ENCODE data around the gene NECAB2.
"Not testable (repeated sequence)": the region's sequence is repeated elsewhere in the genome, so short reads cannot be mapped to it uniquely, and the experiment has no call there.

Gene NECAB2

GRCh38 chr16:83936581-83937165 lies 31.4 kb upstream of the NECAB2 start:
- DNase-seq = no peak

GRCh38 chr16:83937267-83937666 lies 30.8 kb upstream of the NECAB2 start:
- DNase-seq = no peak

- DNase-seq = no peak
Observed at GRCh38 chr16:83937922-83938885, 29.8 kb upstream of the NECAB2 start.

GRCh38 chr16:83939266-83939855 lies 28.7 kb upstream of the NECAB2 start:
- no peak for DNase-seq

- no peak for DNase-seq
Observed at GRCh38 chr16:83940119-83940518, 27.9 kb upstream of the NECAB2 start.

- no peak for DNase-seq
Observed at GRCh38 chr16:83940630-83941378, 27.2 kb upstream of the NECAB2 start.

- DNase-seq = not testable (repeated sequence)
Observed at GRCh38 chr16:83941546-83941945, 26.5 kb upstream of the NECAB2 start.

GRCh38 chr16:83942074-83942473 lies 26.0 kb upstream of the NECAB2 start:
- DNase-seq = no peak

GRCh38 chr16:83942815-83943515 lies 25.1 kb upstream of the NECAB2 start:
- DNase-seq = no peak

- no peak for DNase-seq
Observed at GRCh38 chr16:83943516-83944050, 24.5 kb upstream of the NECAB2 start.

- DNase-seq = no peak
Observed at GRCh38 chr16:83945587-83945986, 22.5 kb upstream of the NECAB2 start.

GRCh38 chr16:83946154-83946780 lies 21.8 kb upstream of the NECAB2 start:
- no peak for DNase-seq

- no peak for DNase-seq
Observed at GRCh38 chr16:83946781-83947566, 21.1 kb upstream of the NECAB2 start.

- no peak for DNase-seq
Observed at GRCh38 chr16:83947642-83948234, 20.3 kb upstream of the NECAB2 start.

- no peak for DNase-seq
Observed at GRCh38 chr16:83948914-83949723, 18.9 kb upstream of the NECAB2 start.

- no peak for DNase-seq
Observed at GRCh38 chr16:83949724-83950001, 18.4 kb upstream of the NECAB2 start.

- DNase-seq = not testable (repeated sequence)
Observed at GRCh38 chr16:83950862-83951399, 17.1 kb upstream of the NECAB2 start.

GRCh38 chr16:83951544-83951943 lies 16.5 kb upstream of the NECAB2 start:
- no peak for DNase-seq

GRCh38 chr16:83952587-83952939 lies 15.5 kb upstream of the NECAB2 start:
- DNase-seq = no peak
